SHP77 (cell line): ENCODE data around the gene FNBP1.
"Not testable (repeated sequence)": the region's sequence is repeated elsewhere in the genome, so short reads cannot be mapped to it uniquely, and the experiment has no call there.

Experiments used
- DNase-seq, 2 experiments: peaks; one replicate each; lab custom pipeline; 2025; lab: John Stamatoyannopoulos, UW

The FNBP1 gene

GRCh38 chr9:129918296-129918950, 124.6 kb downstream of the FNBP1 start:
- DNase-seq = no peak

- no peak for DNase-seq
These were observed 126.3 kb downstream of the FNBP1 start for GRCh38 chr9:129916707-129917106.

- no peak for DNase-seq
These were observed 128.9 kb downstream of the FNBP1 start for GRCh38 chr9:129914051-129914450.

GRCh38 chr9:129910628-129911567, 132.1 kb downstream of the FNBP1 start:
- no peak for DNase-seq

- DNase-seq = no peak
These were observed 133.1 kb downstream of the FNBP1 start for GRCh38 chr9:129909851-129910250.

GRCh38 chr9:129908906-129909305, 134.1 kb downstream of the FNBP1 start:
- no peak for DNase-seq

GRCh38 chr9:129907201-129907600, 135.8 kb downstream of the FNBP1 start:
- DNase-seq = no peak

GRCh38 chr9:129906298-129906697, 136.7 kb downstream of the FNBP1 start:
- no peak for DNase-seq

- DNase-seq = no peak
These were observed 138.3 kb downstream of the FNBP1 start for GRCh38 chr9:129904734-129905133.

- DNase-seq = no peak
These were observed 140.3 kb downstream of the FNBP1 start for GRCh38 chr9:129902740-129903134.

GRCh38 chr9:129901993-129902739, 140.8 kb downstream of the FNBP1 start:
- DNase-seq = no peak

- DNase-seq = no peak
These were observed 142.5 kb downstream of the FNBP1 start for GRCh38 chr9:129900263-129901027.

- no peak for DNase-seq
These were observed 143.4 kb downstream of the FNBP1 start for GRCh38 chr9:129899620-129900019.

- DNase-seq = no peak
These were observed 144.8 kb downstream of the FNBP1 start for GRCh38 chr9:129898185-129898584.

GRCh38 chr9:129897263-129897662, 145.7 kb downstream of the FNBP1 start:
- no peak for DNase-seq

- DNase-seq = no peak
These were observed 147.4 kb downstream of the FNBP1 start for GRCh38 chr9:129895376-129896268.

- no peak for DNase-seq
These were observed 148.7 kb downstream of the FNBP1 start for GRCh38 chr9:129894120-129894823.

GRCh38 chr9:129891569-129891968, 151.4 kb downstream of the FNBP1 start:
- no peak for DNase-seq

GRCh38 chr9:129890718-129891299, 152.2 kb downstream of the FNBP1 start:
- not testable (repeated sequence) for DNase-seq
